ENCODE measurements around the gene IL4R. TPM values are rescaled to one million over a fixed set of nuclear protein-coding genes. Genes with fewer than 3 reads are reported as not detected.

IL4R gene
- total RNA-seq, 1 experiment from 2014 or later: 29.6 TPM

DNA sequence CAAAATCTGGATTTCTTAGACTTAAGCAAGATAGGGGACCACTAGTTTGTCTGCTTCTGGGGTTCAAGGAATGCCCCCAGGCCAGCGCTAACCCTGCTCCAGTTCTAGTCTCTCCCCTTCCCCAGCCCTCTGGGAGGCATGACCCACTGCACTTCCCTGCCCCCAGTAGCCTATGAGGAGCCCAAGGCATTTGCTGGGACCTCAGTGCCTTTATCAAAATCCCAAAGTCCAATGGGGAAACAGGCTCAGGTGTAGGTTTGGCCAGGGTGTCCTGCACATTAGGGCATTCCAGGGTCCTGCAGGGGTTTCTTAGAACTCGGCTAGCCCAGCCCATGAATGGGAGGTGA lies 1.2 kb downstream of the IL4R start (continued):
- no peak for TF ChIP-seq TCF7L2 (IDR thresholded peaks at IDR 0.05; ENCODE audit: borderline replicate concordance, extremely low read depth, insufficient read depth, insufficient read length)
- TF ChIP-seq, protein P1, sequence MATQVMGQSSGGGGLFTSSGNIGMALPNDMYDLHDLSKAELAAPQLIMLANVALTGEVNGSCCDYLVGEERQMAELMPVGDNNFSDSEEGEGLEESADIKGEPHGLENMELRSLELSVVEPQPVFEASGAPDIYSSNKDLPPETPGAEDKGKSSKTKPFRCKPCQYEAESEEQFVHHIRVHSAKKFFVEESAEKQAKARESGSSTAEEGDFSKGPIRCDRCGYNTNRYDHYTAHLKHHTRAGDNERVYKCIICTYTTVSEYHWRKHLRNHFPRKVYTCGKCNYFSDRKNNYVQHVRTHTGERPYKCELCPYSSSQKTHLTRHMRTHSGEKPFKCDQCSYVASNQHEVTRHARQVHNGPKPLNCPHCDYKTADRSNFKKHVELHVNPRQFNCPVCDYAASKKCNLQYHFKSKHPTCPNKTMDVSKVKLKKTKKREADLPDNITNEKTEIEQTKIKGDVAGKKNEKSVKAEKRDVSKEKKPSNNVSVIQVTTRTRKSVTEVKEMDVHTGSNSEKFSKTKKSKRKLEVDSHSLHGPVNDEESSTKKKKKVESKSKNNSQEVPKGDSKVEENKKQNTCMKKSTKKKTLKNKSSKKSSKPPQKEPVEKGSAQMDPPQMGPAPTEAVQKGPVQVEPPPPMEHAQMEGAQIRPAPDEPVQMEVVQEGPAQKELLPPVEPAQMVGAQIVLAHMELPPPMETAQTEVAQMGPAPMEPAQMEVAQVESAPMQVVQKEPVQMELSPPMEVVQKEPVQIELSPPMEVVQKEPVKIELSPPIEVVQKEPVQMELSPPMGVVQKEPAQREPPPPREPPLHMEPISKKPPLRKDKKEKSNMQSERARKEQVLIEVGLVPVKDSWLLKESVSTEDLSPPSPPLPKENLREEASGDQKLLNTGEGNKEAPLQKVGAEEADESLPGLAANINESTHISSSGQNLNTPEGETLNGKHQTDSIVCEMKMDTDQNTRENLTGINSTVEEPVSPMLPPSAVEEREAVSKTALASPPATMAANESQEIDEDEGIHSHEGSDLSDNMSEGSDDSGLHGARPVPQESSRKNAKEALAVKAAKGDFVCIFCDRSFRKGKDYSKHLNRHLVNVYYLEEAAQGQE (IDR thresholded peaks at IDR 0.05; ENCODE audit: low read depth): no peak
- TF ChIP-seq JUND (IDR thresholded peaks at IDR 0.05): no peak
- TF ChIP-seq ZFX (IDR thresholded peaks at IDR 0.05): no peak

DNA sequence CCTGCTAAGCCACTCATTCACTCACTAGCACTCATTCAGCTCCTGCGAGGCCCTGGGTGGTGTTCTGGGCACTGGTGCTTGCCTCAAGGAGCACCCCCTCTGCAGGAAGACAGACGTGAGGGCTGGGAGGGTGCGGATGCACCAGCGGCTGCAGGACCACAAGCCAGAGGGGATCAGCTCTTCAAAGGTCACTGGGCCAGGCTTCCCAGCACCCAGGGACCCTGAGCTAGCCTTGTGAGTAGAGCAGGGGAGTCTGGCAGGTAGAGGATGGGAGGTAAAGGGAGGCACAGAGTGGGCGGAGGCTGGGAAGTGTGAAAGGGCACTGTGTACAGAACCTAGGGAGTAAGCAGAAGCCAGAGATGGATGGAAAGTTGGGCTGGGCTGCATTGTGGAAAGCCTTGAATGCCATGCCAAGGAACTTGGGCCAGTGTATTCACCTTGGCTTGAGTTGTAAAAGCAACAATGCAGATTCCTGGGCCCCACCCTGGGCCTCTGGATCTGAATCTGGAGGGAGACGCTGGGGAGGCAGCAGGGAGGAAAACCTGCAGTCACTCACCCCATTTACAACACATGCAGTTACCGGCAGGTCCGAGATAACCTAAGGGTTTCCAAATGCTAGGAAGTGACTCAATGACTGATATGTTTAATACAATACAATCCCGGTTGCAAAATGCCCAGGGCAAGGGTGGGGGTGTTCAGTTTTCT lies 1.7 kb downstream of the IL4R start:
- Histone ChIP-seq H4K20me1 (ENCODE audit: insufficient read depth) (no peaks in the 10 kb centered on the region), H3K9me3 (ENCODE audit: control insufficient read depth in 1 of 2, insufficient read depth in 1 of 2, low read depth in 1 of 2, low read length in 2 of 2) (no peaks in the 10 kb centered on the region), H3K4me3 (replicated peaks in 1 of 2; ENCODE audit: low read depth in 1 of 2, low read length in 2 of 2) (peak overlapping the region; percentile 82 to 95; a peak in 3 of 4 replicates), H3K27ac (ENCODE audit: low read depth, low read length) (no peak overlapping the region), H3K4me1 (ENCODE audit: control insufficient read depth in 1 of 2, insufficient read depth in 2 of 2, low read length in 2 of 2) (peaks cover 13 to 60% of the 10 kb centered on the region in 2 experiments), H3K4me2 (ENCODE audit: low read length) (peak overlapping the region; percentile 88), H3K79me2 (ENCODE audit: insufficient read depth, low read length) (peaks cover 56% of the 10 kb centered on the region), H2AFZ (ENCODE audit: low read depth, low read length, poor library complexity, severe bottlenecking) (no peak overlapping the region), H3K9me2 (ENCODE audit: insufficient read depth) (no peaks in the 10 kb centered on the region), H3K9ac (ENCODE audit: low read length) (peak overlapping the region; percentile 36), H3K36me3 (ENCODE audit: control insufficient read depth in 1 of 2, insufficient read depth in 2 of 2, low read length in 2 of 2) (no peaks in the 10 kb centered on the region), H3K27me3 (ENCODE audit: insufficient read depth, low read length) (no peaks in the 10 kb centered on the region)
- POLR2A ChIA-PET: interaction anchor here (1.6 kb wide), 1 partner anchor 47 kb away, joined by 4 read pairs; the partner anchor contains the start of gene NSMCE1
- CTCF ChIA-PET: interaction anchor here (1.2 kb wide), 1 partner anchor 80 kb away, joined by 4 read pairs; no protein-coding TSS in a partner anchor
- no peak for TF ChIP-seq RAD21 (IDR thresholded peaks at IDR 0.05; ENCODE audit: low read depth)
- TF ChIP-seq SIN3A (IDR thresholded peaks at IDR 0.05; ENCODE audit: low read depth): peak; percentile 66; the same call in 1 of the 2 replicates
- peak; percentile 91 for TF ChIP-seq CEBPB (IDR thresholded peaks at IDR 0.05; ENCODE audit: low read depth)
- peak; percentile 73; the same call in 1 of the 2 replicates for TF ChIP-seq JUND (IDR thresholded peaks at IDR 0.05)
- peak; percentile 61; the same call in 1 of the 2 replicates for TF ChIP-seq FOSL1 (IDR thresholded peaks at IDR 0.05; ENCODE audit: low read depth)
- TF ChIP-seq EZH2phosphoT487 (IDR thresholded peaks at IDR 0.05; ENCODE audit: borderline replicate concordance): no peak
- TF ChIP-seq SP1 (IDR thresholded peaks at IDR 0.05; ENCODE audit: low read depth): peak; percentile 66
- intact Hi-C loops (cut with micrococcal nuclease): loop anchor here (5.0 kb wide), 1 partner anchor 48 kb away; the partner anchor contains the start of gene NSMCE1
- RAD21 ChIA-PET (ENCODE audit: low non-redundant PET in 1 of 2, low total read pairs in 2 of 2, uncharacterized antibody in 2 of 2, unreplicated experiment in 2 of 2): interaction anchor here in 1 of 2 experiments (1.0 kb wide), 1 partner anchor 11 kb away, joined by 3 read pairs; no protein-coding TSS in a partner anchor
- BruUV-seq (replicated peaks): no TSS peak
- peak; percentile 23 for ATAC-seq
- DNase-seq (ENCODE audit: low read depth, low spot score): peak; percentile 43
